Activated CD8-positive, alpha-beta memory T cell treated with anti-CD3 and anti-CD28 coated beads for 24 hours (primary cell): Measurements from ENCODE around the gene PRR29.

Experiments
- DNase-seq: peaks from one replicate; pipeline ENCODE4 v3.0.0-alpha.2; 2020

The PRR29 gene

DNA sequence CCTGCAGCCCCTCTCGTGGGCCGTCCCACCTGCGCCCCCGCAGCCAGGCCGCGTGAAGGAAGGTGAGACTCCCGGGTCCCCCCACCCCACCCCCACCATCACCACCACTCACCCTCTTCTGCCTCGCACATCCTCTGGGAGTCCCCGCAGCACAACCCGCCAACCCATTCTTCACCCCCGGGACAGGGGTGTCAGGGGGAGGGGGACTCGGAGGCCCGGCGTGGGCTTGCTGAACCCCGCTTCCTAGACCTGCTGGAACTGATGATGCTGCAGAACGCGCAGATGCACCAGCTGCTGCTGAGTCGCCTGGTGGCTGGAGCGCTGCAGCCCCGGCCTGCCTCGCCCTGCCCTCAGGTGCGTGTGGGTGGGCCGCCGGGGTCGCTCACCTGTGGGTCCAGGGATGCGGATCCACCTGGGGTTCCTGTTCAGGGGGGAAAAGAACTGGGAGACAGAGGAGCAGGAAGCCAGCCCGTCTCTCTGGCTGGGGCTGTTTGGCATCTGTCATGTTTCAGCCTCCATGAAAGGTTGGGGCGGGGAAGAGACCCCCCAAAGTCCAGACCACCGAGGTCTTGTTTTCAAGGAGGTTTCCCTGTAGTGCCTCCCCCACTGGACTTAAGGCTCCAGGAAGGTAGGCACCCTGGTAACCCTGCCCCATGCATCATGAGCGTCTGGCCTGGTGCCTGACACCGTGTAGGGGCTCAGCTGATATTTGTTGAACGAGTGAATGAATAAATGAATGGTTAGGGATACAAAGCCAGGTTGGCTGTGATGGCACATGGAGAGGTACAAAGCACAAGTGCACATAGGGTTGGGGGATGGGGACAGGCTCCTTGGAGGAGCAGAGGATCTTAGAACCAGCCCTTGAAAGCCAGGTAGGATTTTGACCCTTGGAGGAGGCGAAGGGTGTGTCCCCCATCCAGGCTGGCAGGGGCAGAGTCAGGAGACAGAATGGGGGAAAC lies 849 bp downstream of the PRR29 start:
- DNase-seq, result peak; percentile 65

DNA sequence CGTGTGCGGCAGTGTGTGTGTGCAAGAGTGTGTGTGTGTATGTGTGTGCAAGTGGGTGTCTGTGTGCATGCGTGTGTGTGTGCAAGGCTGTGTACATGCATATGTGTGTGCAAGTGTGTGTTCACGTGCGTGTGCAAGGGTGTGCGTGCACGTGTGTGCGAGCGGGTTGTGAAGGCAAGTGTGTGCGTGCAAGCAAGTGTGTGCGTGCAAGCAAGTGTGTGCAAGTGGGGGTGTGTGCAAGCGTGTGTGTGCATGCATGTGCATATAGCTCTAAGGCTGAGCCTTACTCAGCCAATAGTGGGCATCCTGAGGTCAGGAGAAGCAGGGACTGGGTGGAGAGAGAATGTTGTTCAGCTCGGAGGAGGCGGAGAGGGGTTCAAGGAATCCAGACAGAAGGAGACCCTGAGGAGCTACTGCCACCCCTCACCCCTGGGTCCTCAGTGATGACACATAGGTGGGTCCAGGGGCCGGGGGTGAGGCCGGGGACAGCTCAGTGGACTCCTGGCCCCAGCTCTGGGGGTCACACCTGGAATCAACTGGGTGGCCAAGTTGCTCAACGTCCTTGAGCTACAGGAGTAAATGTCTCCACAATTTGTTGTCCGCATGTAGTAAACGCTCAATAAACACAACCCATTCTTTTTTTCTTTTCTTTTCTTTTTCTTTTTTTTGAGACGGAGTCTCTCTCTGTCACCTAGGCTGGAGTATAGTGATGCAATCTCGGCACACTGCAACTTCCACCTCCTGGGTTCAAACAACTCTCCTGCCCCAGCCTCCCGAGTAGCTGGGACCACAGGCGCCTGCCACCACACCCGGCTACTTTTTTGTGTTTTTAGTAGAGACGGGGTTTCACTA lies 1.8 kb downstream of the PRR29 start:
- peak; percentile 57 for DNase-seq

DNA sequence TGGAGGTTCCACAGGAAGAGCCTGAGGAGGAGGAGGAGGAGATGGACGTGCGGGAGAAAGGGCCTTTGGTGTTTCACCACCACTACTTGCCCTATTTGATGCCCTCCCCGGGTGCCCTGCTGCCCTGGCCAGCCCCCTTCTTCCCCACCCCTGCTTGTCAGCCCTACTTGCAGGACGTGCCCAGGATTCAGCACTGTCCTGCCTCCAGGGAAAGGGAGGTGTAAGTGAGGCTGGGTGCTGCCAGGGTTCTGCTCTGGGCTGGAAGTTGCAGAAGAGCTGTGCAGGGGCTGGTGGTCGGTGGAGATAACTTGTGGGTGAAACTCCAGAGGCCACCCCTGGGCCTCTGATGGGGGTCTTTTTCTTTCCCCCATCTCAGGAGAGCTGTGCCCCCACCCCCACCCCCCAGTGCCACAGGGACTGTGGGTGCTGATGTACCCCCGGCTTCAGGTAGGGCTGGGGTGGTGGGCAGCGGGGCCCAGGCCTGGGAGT lies 3.0 kb downstream of the PRR29 start:
- DNase-seq, result peak; percentile 53

DNA sequence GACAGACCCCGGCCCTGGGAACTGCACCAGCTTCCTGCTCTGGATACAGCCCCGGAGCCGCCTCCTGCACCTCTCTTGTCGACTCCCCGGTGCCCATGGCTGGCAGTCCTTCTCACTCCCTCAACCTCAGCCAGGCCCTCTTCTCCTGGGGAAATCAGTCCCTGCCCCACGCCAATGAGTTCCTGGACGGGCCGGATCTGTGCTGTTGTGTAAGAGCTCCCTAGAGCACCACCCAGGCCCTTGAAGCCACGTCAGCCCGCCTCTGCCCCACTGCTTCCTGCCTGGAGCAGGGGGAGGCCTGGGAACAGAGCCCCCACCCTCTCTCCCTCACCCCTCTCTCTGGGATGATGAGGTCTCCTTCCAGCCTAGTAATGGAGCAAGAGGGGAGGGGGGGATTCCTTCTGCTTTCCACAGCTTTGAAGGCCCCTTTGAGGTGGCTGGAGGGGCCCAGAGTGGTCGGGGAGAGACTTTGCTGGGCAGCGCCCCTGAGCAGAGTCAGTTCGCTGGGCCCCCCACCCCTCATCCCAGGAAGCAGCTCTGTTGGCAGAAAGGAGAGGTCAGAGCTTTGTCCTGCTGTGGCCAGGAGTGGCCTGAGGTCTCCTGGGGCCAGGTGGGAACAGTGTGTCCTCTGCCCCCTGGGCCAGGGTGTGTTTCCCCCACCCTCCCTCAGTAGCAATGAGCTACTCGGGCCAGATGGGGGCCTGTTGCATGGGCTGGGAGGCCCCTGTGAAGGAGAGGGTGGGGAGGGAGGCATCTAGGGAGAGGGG lies 3.8 kb downstream of the PRR29 start:
- peak; percentile 56 for DNase-seq

DNA sequence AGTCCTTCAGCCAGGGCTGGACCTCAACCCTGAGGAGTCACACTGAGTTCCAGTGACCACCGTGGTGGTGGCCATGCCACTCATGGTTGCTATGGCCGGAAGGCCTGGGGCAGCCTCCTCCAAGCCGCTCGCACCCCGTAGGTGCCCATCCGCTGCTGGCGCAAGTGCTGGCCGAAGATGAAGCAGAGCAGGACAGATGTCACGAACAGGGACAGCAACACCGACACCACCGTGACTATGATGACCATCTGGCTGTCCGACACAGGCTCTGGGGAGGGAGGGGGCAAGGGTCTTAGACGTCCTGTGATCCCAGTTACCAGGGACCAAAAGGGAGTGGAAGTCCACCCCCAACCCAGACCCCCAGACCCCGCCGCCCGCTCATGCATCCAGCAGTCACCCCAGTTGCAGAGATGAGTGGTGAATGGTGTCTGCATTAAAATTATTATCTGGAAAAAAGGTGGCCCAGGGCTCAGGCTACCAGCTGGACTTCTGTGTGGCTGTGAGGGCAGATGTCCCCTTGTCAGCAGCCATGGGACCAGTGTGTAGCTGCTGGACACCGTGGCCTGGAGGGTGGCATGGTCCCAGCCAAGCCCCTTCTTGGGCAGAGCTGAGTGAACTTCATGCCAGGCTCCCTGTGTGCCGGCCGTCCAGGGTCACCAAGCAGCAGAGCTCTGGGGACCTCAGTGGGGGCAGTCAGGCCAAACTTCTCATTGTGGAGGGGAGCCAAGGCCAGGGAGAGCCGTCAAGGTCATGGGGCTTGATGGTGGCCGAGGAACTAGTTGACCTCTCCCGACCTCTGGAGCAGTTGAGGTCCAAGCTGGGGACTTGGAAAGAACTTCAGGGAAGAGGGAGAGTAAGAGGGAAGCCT lies 4.7 kb downstream of the PRR29 start:
- peak; percentile 51 for DNase-seq

DNA sequence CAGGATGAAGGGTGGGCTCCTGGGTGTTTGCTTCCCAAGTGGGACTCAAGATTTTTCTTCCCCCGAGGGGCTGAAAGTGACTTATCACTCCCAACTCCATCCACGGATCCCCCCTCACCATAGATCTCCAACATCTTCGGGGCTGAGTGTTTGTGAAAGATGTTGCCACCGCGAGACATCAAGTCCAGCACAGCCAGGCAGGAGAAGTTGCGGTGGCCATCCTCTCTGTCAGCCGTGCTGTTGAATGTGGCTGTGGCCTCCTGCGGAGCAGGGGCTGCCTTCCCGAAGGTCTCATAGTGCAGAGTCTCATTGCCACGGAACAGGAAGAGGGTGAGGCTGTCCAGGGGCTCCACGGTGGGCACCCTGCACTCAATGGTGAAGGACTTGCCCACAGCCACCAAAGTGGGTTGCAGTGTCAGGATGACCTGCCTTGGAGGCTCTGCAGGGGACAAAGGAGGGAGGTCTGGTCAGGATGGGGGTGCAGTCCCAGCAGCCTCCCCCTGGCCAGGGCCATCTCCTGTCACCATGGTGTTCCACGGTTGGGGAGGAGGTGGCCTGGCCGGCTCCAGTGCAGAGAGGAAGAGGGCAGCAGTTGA lies 5.5 kb downstream of the PRR29 start:
- peak; percentile 55 for DNase-seq

DNA sequence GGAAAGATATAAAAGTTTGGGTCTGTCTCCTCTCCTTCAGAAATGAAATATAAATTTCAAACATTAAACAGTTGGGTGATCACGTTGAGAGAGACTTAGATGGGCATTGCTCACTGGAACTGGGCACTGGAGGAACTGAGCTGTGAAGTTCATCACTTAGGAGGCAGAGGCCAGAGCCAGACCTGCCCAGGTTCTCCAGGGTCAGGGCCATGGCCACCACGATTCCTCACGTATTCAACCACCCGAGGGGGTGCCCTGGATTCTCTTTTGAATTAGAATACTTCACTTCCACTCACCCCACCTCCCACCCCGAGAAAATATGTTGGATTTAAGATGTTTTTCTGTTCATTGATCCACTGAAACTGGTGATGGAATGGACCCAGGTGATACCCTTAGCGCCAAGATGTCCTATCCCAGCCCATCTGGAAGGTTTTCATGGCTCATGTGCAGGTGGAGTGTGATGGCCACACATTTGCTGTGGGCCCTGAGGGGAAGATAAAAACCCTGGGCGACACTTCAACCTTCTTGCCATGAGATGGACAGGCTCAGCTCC lies 6.1 kb downstream of the PRR29 start:
- no peak for DNase-seq

DNA sequence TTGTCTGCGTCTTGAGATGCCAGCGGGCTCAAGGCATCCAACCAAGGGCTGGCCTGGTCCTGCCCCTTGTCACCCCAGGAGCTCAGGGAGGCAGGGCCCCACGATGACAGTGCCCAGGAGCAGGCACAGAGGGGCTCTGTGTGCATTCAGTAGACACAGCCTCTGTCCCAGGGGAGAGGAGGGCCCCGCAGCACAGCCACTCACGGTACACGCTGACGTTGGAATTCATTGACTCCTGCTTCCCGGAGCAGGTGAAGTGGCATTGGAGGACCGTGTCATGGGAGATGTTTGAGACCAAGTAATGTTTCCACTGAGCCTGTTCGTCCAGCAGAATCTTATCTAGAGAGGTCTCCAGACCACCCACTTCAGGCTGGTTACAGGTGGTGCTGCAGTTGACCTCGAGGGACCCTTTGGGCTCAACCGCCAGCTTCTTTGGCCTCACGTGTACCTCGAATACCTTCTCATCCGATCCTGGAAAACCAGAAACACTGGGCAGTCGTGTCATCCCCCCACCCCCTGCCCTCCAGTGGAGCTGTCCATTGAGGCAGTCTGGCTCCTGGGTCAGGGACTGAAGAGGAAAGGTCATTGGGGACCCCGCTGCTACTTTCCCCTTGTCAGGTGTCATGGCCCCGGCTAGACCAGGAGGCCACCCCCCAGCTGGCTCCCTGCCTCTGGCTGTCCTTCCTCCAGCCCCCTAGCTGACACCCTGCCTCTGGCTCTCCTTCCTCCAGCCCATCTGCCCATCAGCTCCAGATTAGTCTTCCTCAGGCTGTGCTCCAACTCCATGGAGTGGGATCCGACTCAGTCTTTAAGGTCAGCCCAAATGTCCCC lies 7.0 kb downstream of the PRR29 start:
- peak; percentile 43 for DNase-seq

DNA sequence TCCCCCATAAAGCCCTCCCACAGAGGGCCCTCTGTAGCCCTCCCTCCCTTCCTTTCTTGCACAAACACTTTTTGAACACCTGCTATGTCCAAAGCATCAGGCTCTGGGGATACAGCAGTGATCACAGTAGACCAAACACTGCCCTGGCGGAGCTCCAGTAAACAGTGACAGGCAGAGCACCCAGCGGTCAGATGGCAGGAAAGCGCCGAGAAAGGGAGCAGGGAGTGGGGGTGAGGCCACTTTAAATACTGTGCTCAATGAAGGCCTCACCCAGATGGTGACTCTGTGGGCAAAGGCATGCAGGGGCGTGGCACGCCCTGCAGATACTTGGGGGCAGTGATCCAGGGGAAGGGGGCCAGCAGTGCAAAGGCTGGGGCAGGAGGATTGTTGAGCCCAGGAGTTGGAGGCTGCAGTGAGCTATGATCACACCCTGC lies 7.6 kb downstream of the PRR29 start:
- peak; percentile 21 for DNase-seq

DNA sequence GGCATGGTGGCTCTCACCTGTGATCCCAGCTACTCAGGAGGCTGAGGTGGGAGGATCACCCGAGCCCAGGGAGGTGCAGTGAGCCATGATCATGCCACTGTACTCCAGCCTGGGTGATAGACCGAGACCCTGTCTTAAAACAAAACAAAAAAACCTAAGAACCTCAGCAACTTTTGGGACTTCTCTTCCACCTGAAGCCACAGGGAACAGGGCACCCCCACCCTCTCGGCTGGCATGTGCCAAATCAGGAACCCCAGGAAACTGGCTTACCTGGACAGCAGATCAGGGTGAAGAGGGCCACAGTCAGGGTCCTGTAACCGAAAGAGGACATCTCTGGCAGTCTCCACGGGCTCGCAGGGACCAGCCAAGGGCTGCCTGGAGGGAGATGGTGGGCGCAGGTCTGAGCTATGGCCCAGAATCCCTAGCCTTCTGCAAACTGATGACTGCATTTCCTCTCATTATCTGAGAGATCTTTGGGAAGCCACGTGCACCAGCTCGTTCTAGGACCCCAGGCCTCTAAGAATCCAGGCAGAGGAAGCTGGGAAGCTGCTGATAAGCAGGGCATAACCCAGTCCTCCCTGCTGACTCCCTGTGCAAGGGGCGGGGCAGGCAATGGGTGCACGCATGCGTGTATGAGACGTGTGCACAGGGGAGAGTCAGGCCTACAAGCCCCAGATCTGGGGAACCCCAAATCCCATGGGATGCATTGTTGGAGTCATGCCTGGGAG lies 8.4 kb downstream of the PRR29 start:
- DNase-seq, result peak; percentile 53

DNA sequence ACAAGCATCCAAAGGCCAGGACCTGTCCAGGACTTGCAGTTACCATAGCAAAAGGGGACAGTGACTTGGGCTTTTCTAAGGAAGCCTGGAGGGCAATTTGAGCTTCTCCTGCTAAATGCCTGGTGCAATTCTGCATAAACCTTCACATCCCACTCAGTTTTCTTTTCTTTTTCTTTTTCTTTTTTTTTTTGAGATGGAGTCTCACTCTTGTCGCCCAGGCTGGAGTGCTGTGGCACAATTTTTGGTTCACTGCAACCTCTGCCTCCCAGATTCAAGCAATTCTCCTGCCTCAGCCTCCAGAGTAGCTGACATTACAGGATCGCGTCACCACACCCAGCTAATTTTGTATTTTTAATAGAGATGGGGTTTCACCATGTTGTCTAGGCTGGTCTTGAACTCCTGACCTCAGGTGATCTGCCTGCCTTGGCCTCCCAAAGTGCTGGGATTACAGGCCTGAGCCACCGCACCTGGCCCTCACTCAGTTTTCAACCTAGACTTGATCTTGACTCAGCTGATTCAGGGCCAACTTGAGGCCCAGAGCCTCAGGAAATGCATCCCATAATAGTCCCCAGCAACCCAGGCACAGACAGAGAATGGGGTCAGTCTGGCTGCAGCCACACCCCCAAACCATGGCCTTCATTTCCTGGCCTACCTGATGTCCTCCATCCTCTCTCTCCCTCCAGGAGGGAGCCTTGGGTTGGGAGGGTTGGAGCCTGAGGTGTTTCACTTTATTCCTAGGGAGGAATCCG lies 9.1 kb downstream of the PRR29 start:
- peak; percentile 28 for DNase-seq

DNA sequence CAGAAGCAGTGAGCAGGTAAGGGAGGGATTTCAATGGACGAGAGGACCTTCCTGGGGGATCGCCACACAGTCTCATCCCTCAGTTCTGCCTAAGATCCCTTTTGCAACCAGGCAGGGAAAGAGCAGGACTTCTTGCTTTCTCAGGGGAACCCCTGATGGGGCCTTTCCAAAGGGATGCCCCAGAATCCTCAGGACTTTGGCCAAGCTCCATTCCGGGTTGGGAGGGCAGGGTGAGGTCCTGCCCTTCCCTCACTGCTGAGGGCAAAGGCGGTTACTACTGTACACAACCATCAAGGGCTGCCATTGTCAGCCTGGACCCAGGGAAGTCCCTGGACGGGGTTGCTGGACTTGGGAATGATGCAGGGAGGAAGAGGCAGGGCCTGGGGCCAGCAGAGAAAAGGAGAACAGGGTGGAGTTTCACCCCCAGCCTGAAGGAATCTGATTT lies 9.7 kb downstream of the PRR29 start:
- peak; percentile 47 for DNase-seq

DNA sequence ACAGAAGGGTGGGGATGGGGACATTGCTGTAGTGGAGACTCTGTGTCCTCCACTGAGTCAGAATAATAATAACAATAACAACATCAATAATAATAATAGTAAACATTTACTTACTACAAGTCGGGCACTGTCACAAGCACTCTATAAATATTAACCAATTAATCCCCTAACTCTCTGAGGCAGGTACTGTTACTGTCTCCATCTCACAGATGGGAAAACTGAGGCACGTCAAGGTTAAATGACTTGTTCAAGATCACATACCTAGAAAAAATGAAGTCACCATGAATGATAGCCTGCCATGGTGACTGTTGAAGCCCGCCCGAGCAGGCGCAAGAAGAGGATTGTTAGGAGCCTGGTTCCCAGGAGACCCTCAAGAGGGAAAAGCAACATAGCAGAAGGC lies 10.2 kb downstream of the PRR29 start:
- peak; percentile 13 for DNase-seq

DNA sequence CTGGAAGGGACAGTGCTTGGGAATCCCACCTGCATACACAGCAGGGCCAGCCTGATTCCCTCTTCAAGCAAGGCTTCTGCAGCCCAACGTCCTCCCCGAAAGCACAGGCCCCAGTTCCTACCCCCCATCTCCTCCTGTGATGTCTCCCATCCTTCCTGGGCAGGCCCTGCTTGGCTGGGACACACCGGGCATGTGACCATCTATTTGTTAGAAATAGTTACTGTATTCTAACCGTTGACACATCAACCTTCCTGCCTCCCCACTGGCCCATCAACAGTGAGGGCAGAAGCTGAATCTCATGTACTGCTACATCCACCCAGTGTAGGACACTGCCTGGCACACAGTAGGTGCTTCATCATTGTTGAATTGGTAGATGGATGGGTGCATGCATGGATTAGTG lies 10.7 kb downstream of the PRR29 start:
- DNase-seq, result peak; percentile 44

DNA sequence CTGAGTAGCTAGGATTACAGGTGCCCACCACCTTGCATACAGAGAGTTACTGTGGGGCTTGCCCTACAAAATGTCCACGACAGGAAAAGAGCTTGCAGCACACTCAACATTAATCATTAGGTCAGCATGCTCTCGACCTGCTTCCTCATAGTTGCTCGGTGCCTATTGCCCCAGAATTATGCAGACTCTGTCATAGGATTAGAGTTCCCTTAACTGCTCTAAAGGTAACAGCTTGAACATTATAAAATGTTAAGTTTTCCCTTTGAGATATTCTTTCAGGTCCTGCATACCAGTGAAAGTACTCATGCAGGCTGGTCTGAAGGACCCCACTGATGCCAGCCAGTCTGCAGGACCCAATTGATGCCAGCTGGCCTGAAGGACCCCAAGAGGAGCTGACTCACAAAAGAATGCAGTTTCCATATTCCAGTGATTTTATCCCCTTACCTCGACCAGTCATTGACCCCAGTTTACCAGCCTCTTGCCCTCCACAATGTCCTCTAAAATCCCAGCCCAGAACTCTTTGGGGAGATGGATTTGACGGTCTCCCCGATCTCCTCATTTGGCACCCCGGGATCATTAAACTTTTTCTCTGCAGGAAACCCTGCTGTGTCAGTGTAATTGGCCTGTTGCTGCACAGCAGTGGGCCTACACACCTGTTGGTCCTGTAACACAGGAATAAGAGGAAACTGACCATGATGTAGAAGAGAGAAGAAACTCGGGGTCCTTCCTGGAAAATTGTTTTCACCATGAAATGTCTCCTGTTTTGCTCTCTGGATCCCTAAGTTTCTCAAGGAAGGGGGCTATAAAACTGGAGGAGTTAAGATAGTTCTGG lies 11.6 kb downstream of the PRR29 start:
- peak; percentile 42 for DNase-seq

DNA sequence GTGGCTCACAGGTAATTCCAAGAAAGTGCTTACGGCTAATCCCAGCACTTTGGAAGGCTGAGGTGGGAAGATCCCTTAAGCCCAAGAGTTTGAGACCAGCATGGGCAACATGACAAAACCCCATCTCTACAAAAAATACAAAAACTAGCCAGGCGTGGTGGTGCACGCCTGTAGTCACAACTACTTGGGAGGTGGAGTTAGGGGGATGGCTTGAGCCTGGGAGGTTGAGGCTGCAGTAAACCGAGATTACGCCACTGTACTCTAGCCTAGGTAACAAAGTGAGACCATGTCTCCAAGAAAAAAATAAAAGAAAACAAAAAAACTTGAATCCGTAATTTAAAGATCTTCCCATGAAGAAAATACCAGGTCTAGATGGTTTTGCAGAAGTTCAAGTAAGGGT lies 17.3 kb downstream of the PRR29 start:
- DNase-seq, result peak; percentile 44

DNA sequence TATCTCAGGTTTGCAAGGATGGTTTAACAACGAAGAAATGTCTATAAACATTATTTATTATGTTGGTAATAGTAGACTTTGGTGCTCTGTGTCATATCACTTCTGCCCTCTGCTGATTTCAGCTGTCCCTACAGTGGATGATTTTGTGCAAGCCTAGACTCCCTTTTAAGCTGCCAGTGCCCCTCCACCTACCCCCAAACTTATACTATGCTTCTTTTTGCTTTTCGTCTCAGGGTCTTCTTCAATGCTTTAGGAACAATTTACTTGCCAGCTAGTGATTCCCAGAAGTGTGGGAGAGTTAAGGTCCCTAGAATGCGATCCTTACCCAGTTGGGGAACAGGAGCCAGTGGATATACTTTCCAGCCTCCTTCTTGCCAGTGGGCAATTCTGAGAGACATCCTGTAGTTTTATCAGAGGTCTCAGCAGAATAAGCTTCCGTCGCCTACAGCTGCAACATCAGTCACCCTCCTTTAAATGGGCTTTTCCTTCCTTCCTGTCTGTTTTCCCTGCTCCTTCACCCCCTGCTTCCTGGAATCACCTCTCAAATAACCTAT lies 18.2 kb downstream of the PRR29 start:
- DNase-seq, result peak; percentile 50
